Transverse colon (tissue), 3 donors: ENCODE measurements around the gene MFAP1.

Experiments used
- POLR2A ChIP-seq: fragments of 450-650 bp; IDR thresholded peaks from one replicate; pipeline ENCODE4 v1.6.1; 2016; ENCODE audit warnings: antibody characterized with exemption, mild to moderate bottlenecking, moderate library complexity
- TF ChIP-seq, protein P1 (sequence below), 5 experiments: fragments of 200-600 bp in 3 of 5; fragments of 450-650 bp in 2 of 5; sonication (generic) in 3 of 5; IDR thresholded peaks; 1 replicate in 2 of 5; 2 replicates in 3 of 5; pipeline ENCODE4 v1.5.1; 2016 to 2017; ENCODE audit warnings: antibody characterized with exemption in 5 of 5, inconsistent platforms in 3 of 5, mild to moderate bottlenecking in 2 of 5, moderate library complexity in 1 of 5

DNA sequence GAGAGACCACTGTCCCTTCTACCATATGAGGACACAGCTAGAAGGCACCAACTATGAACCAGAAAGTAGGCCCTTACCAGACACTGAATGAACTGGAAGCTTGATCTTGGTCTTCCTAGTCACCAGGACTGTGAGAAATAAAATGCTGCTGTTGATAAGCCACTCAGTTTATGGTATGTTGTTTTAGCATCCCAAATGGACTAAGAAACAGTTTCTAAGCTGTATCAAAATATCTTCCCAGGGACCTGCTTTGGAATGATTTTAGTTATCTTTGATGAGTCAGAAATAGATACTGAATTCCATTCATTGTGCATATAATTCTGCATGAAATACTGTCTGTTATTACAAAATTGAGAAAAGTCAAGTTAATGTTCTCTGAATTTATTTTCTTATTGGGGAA lies 20.9 kb upstream of the MFAP1 start:
- TF ChIP-seq, protein P1, sequence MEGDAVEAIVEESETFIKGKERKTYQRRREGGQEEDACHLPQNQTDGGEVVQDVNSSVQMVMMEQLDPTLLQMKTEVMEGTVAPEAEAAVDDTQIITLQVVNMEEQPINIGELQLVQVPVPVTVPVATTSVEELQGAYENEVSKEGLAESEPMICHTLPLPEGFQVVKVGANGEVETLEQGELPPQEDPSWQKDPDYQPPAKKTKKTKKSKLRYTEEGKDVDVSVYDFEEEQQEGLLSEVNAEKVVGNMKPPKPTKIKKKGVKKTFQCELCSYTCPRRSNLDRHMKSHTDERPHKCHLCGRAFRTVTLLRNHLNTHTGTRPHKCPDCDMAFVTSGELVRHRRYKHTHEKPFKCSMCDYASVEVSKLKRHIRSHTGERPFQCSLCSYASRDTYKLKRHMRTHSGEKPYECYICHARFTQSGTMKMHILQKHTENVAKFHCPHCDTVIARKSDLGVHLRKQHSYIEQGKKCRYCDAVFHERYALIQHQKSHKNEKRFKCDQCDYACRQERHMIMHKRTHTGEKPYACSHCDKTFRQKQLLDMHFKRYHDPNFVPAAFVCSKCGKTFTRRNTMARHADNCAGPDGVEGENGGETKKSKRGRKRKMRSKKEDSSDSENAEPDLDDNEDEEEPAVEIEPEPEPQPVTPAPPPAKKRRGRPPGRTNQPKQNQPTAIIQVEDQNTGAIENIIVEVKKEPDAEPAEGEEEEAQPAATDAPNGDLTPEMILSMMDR (IDR thresholded peaks at IDR 0.05): no peak
- no peak for TF ChIP-seq POLR2A
